Fibroblast of lung (primary cell): ENCODE results near the gene SEM1. TPM values are rescaled to one million over a fixed set of nuclear protein-coding genes. Genes with fewer than 3 reads are reported as not detected.

Experiments used
- DNase-seq, 2 donors: peaks; one replicate each; pipeline versions ENCODE4 v3.0.0 to v3.0.0-alpha.2; 2010; ENCODE audit warnings: low read depth in 2 of 2
- H2AFZ ChIP-seq: 2 replicates; pipeline ENCODE4 v1.5.1; 2012; ENCODE audit warnings: low read length, control low read depth, inconsistent platforms
- H3K27ac ChIP-seq: 2 replicates; pipeline ENCODE4 v1.5.1; 2011; ENCODE audit warnings: low read length, control low read depth; ENCODE audit not compliant: insufficient read depth
- H3K27me3 ChIP-seq: 2 replicates; pipeline ENCODE4 v1.5.1; 2011; ENCODE audit warnings: mild to moderate bottlenecking, low read length; ENCODE audit not compliant: control insufficient read depth, insufficient read depth
- H3K36me3 ChIP-seq: 2 replicates; pipeline ENCODE4 v1.5.1; 2011; ENCODE audit warnings: low read length; ENCODE audit not compliant: control insufficient read depth, insufficient read depth
- H3K4me1 ChIP-seq: 2 replicates; pipeline ENCODE4 v1.5.1; 2011; ENCODE audit warnings: low read length; ENCODE audit not compliant: control insufficient read depth, insufficient read depth; ENCODE audit errors: extremely low read depth
- H3K4me2 ChIP-seq: 2 replicates; pipeline ENCODE4 v1.5.1; 2011; ENCODE audit warnings: low read length, control low read depth; ENCODE audit not compliant: insufficient read depth; ENCODE audit errors: extremely low read depth
- H3K4me3 ChIP-seq, 4 experiments: fragments of 200-600 bp in 1 of 4; sonication (generic) in 1 of 4; replicated peaks in 1 of 4; 2 replicates each; pipeline ENCODE4 v1.5.1; 2011 to 2016; ENCODE audit warnings: low read length in 4 of 4, low read depth in 3 of 4, mild to moderate bottlenecking in 3 of 4, control low read depth in 2 of 4, inconsistent platforms in 1 of 4, mixed read lengths in 1 of 4; ENCODE audit not compliant: insufficient read depth in 1 of 4; ENCODE audit errors: control extremely low read depth in 1 of 4
- H3K79me2 ChIP-seq: 2 replicates; pipeline ENCODE4 v1.5.1; 2012; ENCODE audit warnings: mild to moderate bottlenecking, low read length, inconsistent platforms; ENCODE audit not compliant: control insufficient read depth, insufficient read depth
- H3K9ac ChIP-seq: 2 replicates; pipeline ENCODE4 v1.5.1; 2011; ENCODE audit warnings: mild to moderate bottlenecking, low read length, control low read depth; ENCODE audit not compliant: insufficient read depth
- H3K9me3 ChIP-seq: 2 replicates; pipeline ENCODE4 v1.5.1; 2012; ENCODE audit warnings: low read depth, low read length; ENCODE audit not compliant: control insufficient read depth, insufficient read depth
- H4K20me1 ChIP-seq: 2 replicates; pipeline ENCODE4 v1.5.1; 2011; ENCODE audit warnings: low read length; ENCODE audit not compliant: control insufficient read depth, insufficient read depth; ENCODE audit errors: extremely low read depth
- CTCF ChIP-seq, 2 donors: IDR thresholded peaks in 1 of 2; conservative IDR thresholded peaks in 1 of 2; 1 replicate in 1 of 2; 2 replicates in 1 of 2; pipeline ENCODE4 v1.5.1; 2011 to 2012; ENCODE audit warnings: low read length in 2 of 2, control low read depth in 1 of 2, inconsistent platforms in 1 of 2, low read depth in 1 of 2, mild to moderate bottlenecking in 1 of 2
- EZH2 ChIP-seq: IDR thresholded peaks from 2 replicates; pipeline ENCODE4 v1.5.1; 2012; ENCODE audit warnings: low read length, control low read depth, mild to moderate bottlenecking; ENCODE audit errors: missing control alignments
- polyA plus RNA-seq, 2 donors: library from polyadenylated mRNA; depleted of rRNA in 1 of 2; stranded (reverse) in 1 of 2; unstranded in 1 of 2; fragments of >200 nt; gene quantifications; 2 replicates each; pipeline ENCODE4 v1.2.1, GENCODE V29; 2011 to 2012; ENCODE audit warnings: missing spikeins in 1 of 2
- total RNA-seq: library from RNA; depleted of rRNA; stranded (reverse); fragments of >200 nt; gene quantifications from 2 replicates; pipeline ENCODE4 v1.2.1, GENCODE V29; 2014

Gene SEM1
- total and polyA plus RNA-seq, 2 donors (not counting 1 experiment from before 2014, with no cell fraction given): 52.7 to 123 TPM

GRCh38 chr7:96740130-96740529 lies 30.5 kb upstream of the SEM1 start:
- Histone ChIP-seq H3K27me3 (no peaks in the 10 kb centered on the region), H3K4me1 (no peaks in the 10 kb centered on the region), H3K9ac (no peak overlapping the region), H3K27ac (no peak overlapping the region), H3K36me3 (no peaks in the 10 kb centered on the region), H3K79me2 (no peaks in the 10 kb centered on the region), H2AFZ (no peak overlapping the region), H3K9me3 (no peaks in the 10 kb centered on the region), H3K4me3 (no peak overlapping the region), H4K20me1 (no peaks in the 10 kb centered on the region), H3K4me2 (no peak overlapping the region)
- TF ChIP-seq EZH2 (no peak), CTCF (conservative IDR thresholded peaks at IDR 0.05 in 1 of 2, IDR thresholded peaks at IDR 0.05 in 1 of 2; ENCODE audit: low read depth in 1 of 2, low read length in 2 of 2) (no peak)
- DNase-seq: no peak

GRCh38 chr7:96739609-96740008 lies 30.0 kb upstream of the SEM1 start:
- TF ChIP-seq EZH2 (no peak), CTCF (conservative IDR thresholded peaks at IDR 0.05 in 1 of 2, IDR thresholded peaks at IDR 0.05 in 1 of 2; ENCODE audit: low read depth in 1 of 2, low read length in 2 of 2) (no peak)
- Histone ChIP-seq H3K36me3 (no peaks in the 10 kb centered on the region), H2AFZ (no peak overlapping the region), H3K27ac (no peak overlapping the region), H3K4me2 (no peak overlapping the region), H3K4me1 (no peaks in the 10 kb centered on the region), H3K79me2 (no peaks in the 10 kb centered on the region), H3K9ac (no peak overlapping the region), H3K9me3 (no peaks in the 10 kb centered on the region), H3K27me3 (no peaks in the 10 kb centered on the region), H4K20me1 (no peaks in the 10 kb centered on the region), H3K4me3 (no peak overlapping the region)
- no peak for DNase-seq

- DNase-seq: no peak
- Histone ChIP-seq H3K9me3 (no peaks in the 10 kb centered on the region), H3K27me3 (no peaks in the 10 kb centered on the region), H2AFZ (no peak overlapping the region), H3K9ac (no peak overlapping the region), H3K4me3 (no peak overlapping the region), H3K79me2 (no peaks in the 10 kb centered on the region), H3K4me2 (no peak overlapping the region), H3K36me3 (no peaks in the 10 kb centered on the region), H3K27ac (no peak overlapping the region), H3K4me1 (no peaks in the 10 kb centered on the region), H4K20me1 (no peaks in the 10 kb centered on the region)
- no peak for TF ChIP-seq CTCF (conservative IDR thresholded peaks at IDR 0.05 in 1 of 2, IDR thresholded peaks at IDR 0.05 in 1 of 2; ENCODE audit: low read depth in 1 of 2, low read length in 2 of 2)
- no peak for TF ChIP-seq EZH2
Measured at GRCh38 chr7:96739167-96739566, 29.5 kb upstream of the SEM1 start.
